Kidney (tissue), 14 donors: Measurements from ENCODE around the gene DOCK10. TPM values are rescaled to one million over a fixed set of nuclear protein-coding genes. Genes with fewer than 3 reads are reported as not detected.
A peak's percentile ranks its signal among the peaks of the same experiment; 100 is the strongest.

Experiments
- DNase-seq, 5 donors: peaks; one replicate each; pipeline ENCODE4 v3.0.0-alpha.2; 2013 to 2020
- FAIRE-seq: peaks from 2 replicates; lab custom pipeline; 2012; peaks lifted over from hg19 to GRCh38; lab: Jason Lieb, UNC
- H3K27ac ChIP-seq, 2 donors: one replicate each; pipeline ENCODE4 v1.7.0; 2013; ENCODE audit warnings: low read depth in 2 of 2, low read length in 2 of 2, inconsistent platforms in 1 of 2
- H3K27me3 ChIP-seq: one replicate; pipeline ENCODE4 v1.7.1; 2013; ENCODE audit warnings: low read length, inconsistent platforms; ENCODE audit not compliant: control insufficient read depth, insufficient read depth
- H3K36me3 ChIP-seq, 3 donors: one replicate each; pipeline versions ENCODE4 v1.7.0 to v1.7.1; 2013; ENCODE audit warnings: low read length in 3 of 3, control low read depth in 1 of 3, inconsistent platforms in 1 of 3; ENCODE audit not compliant: insufficient read depth in 3 of 3, control insufficient read depth in 2 of 3
- H3K4me1 ChIP-seq, 3 donors: one replicate each; pipeline versions ENCODE4 v1.7.0 to v1.7.1; 2013; ENCODE audit warnings: low read length in 3 of 3, inconsistent platforms in 1 of 3, low read depth in 1 of 3; ENCODE audit not compliant: control insufficient read depth in 2 of 3, insufficient read depth in 2 of 3
- H3K4me3 ChIP-seq, 3 donors: one replicate each; pipeline versions ENCODE4 v1.7.0 to v1.8.1; 2013; ENCODE audit warnings: low read length in 3 of 3, control low read depth in 1 of 3, inconsistent platforms in 1 of 3
- H3K9ac ChIP-seq, 3 donors: one replicate each; pipeline versions ENCODE4 v1.7.0 to v1.7.1; 2013; ENCODE audit warnings: low read length in 3 of 3, control low read depth in 1 of 3, inconsistent platforms in 1 of 3
- H3K9me3 ChIP-seq, 3 donors: one replicate each; pipeline versions ENCODE4 v1.7.0 to v1.7.1; 2013; ENCODE audit warnings: low read length in 3 of 3, control low read depth in 1 of 3, inconsistent platforms in 1 of 3; ENCODE audit not compliant: control insufficient read depth in 2 of 3, insufficient read depth in 1 of 3
- intact Hi-C: fragments of 100-400 bp; cut with DNase I; formaldehyde crosslinking; loops from one replicate; pipeline ENCODE4 v1.11.1; 2022
- polyA plus RNA-seq: library from polyadenylated mRNA; stranded (reverse); fragments of 350-450 nt; fragmentation: Illumina TruSeq; extraction: RNeasy Lipid Tissue Mini Kit (QIAGEN cat#74804); gene quantifications from one replicate; pipeline ENCODE4 v1.2.3, GENCODE V29; 2014; ENCODE audit warnings: low read depth, low replicate concordance; ENCODE audit not compliant: insufficient read depth
- total RNA-seq: library from RNA; stranded (reverse); fragmentation: NEBNext Ultra II Directional; extraction: Animal tissue kit (Norgen Biotek cat#: 25700); gene quantifications from one replicate; pipeline ENCODE4 v1.2.1, GENCODE V29; 2021
- TF ChIP-seq, protein P1 (sequence below): IDR thresholded peaks from 3 replicates; pipeline ENCODE4 v1.5.1; 2012; ENCODE audit warnings: mild to moderate bottlenecking, moderate library complexity, borderline replicate concordance; ENCODE audit not compliant: insufficient read depth; ENCODE audit errors: extremely low read depth
- donor health status: control.
- donor health status: control.
- donor health status: control.
- donor health status: control.
- donor health status: control.
- donor health status: DM: yes; HTN: yes; CAD: no.
- donor health status: Normal renal cell carcinoma (clear cell type).

The DOCK10 gene
- total and polyA plus RNA-seq, 2 donors from 2014 or later = 2.1 to 33.8 TPM

- Histone ChIP-seq H3K36me3 (no peaks in the 10 kb centered on the region), H3K9ac (no peak overlapping the region), H3K4me3 (no peak overlapping the region), H3K27me3 (no peaks in the 10 kb centered on the region), H3K27ac (no peak overlapping the region), H3K4me1 (no peaks in the 10 kb centered on the region), H3K9me3 (no peaks in the 10 kb centered on the region)
- intact Hi-C loops = no loop called here
- FAIRE-seq (no peak), DNase-seq (no peak)
- TF ChIP-seq, protein P1, sequence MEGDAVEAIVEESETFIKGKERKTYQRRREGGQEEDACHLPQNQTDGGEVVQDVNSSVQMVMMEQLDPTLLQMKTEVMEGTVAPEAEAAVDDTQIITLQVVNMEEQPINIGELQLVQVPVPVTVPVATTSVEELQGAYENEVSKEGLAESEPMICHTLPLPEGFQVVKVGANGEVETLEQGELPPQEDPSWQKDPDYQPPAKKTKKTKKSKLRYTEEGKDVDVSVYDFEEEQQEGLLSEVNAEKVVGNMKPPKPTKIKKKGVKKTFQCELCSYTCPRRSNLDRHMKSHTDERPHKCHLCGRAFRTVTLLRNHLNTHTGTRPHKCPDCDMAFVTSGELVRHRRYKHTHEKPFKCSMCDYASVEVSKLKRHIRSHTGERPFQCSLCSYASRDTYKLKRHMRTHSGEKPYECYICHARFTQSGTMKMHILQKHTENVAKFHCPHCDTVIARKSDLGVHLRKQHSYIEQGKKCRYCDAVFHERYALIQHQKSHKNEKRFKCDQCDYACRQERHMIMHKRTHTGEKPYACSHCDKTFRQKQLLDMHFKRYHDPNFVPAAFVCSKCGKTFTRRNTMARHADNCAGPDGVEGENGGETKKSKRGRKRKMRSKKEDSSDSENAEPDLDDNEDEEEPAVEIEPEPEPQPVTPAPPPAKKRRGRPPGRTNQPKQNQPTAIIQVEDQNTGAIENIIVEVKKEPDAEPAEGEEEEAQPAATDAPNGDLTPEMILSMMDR = no peak
Measured at GRCh38 chr2:224846161-224846560, 196.1 kb downstream of the DOCK10 start.

DNA sequence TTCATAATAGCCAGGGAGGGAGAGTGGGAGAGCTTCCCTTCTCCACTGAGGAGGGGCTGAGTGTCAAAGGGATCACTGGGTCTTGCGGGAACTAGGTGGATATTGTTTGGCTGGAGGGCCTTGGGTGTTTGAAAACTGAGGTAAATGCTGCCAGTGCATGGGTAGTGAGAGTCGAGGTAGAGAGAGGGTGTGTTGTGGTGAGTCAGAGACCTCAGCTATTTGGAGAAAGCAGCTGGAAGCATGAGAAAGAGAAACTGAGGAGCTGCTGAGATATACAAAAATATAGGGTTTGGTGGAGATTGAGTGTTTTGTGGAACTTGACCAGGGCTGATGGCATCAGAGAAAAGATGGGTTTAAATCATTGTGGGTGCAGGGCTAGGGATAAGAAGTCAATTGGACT lies 199.1 kb downstream of the DOCK10 start:
- intact Hi-C loops = no loop called here
- Histone ChIP-seq H3K36me3 (no peaks in the 10 kb centered on the region), H3K4me3 (no peak overlapping the region), H3K4me1 (no peaks in the 10 kb centered on the region), H3K27ac (no peak overlapping the region), H3K27me3 (no peaks in the 10 kb centered on the region), H3K9me3 (no peaks in the 10 kb centered on the region), H3K9ac (no peak overlapping the region)
- FAIRE-seq = no peak
- TF ChIP-seq, protein P1 = no peak
- no peak for DNase-seq

DNA sequence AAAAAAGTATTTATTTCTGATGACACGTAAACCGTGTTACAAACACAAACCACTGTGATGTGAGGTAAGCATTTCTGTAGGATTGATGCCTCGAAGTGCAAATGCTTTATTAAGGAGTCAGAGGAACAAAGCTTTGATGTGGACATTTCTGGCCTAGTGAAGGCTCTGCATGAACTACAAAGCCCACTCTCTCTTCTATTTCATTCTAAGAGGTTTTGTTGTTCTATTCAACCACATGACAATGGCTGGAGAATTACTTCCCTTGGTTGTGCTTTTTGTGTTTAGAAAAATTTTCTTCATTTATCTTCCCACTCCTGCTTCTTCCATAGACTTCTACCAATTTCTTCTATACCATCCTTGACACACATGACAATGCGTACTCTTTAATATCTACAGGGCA lies 200.4 kb downstream of the DOCK10 start:
- intact Hi-C loops = no loop called here
- TF ChIP-seq, protein P1 = no peak
- H3K9me3 ChIP-seq = no peaks in the 10 kb centered on the region
- H3K27me3 ChIP-seq = no peaks in the 10 kb centered on the region
- no peak overlapping the region for H3K9ac ChIP-seq
- no peaks in the 10 kb centered on the region for H3K4me1 ChIP-seq
- FAIRE-seq = no peak
- H3K4me3 ChIP-seq = no peak overlapping the region
- no peak for DNase-seq
- no peaks in the 10 kb centered on the region for H3K36me3 ChIP-seq
- H3K27ac ChIP-seq = no peak overlapping the region

DNA sequence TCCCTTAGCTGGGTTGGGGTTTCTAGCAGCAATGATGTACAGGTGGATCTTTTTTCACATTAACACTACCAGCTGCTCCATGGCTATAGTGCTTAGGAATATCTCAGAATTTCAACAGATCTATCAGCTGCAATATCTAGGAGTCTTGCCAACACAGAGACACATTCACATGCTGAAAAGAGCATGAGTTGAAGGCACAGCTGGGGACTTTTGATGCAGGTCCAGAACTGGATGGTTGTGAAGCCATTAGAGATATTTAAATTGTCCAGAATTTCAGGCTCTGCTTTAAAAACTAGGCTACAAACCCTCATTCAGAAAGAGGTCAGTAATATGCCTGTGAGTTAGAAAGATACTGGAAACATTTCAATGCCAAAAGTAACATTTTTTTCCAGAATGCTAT lies 203.9 kb downstream of the DOCK10 start:
- Histone ChIP-seq H3K9ac (no peak overlapping the region), H3K36me3 (no peaks in the 10 kb centered on the region)

More for the DNA sequence above, 203.9 kb downstream of the DOCK10 start:
- no peak for FAIRE-seq
- no peak overlapping the region for H3K27ac ChIP-seq
- no peak overlapping the region for H3K4me3 ChIP-seq
- no peaks in the 10 kb centered on the region for H3K9me3 ChIP-seq
- TF ChIP-seq, protein P1 = no peak
- H3K4me1 ChIP-seq = no peaks in the 10 kb centered on the region
- DNase-seq = peak in 1 of 5 donors; percentile 34
- intact Hi-C loops = no loop called here
- no peaks in the 10 kb centered on the region for H3K27me3 ChIP-seq
